ENCODE data around the gene TTC8. TPM values are rescaled to one million over a fixed set of nuclear protein-coding genes. Genes with fewer than 3 reads are reported as not detected.

TTC8 gene
- total and polyA plus RNA-seq, 10 donors, result 4.5 to 23.6 (median 11.0) TPM

- whole genome bisulfite sequencing, 5 donors, result 85 to 90% (median 88%) methylated on average over 6 of the region's 6 CpGs
- Histone ChIP-seq H3K36me3 (no peaks in the 10 kb centered on the region), H3K9me3 (peaks cover 0 to 12% (median 0%) of the 10 kb centered on the region in 8 donors), H3K4me3 (no peak overlapping the region), H3K27ac (no peak overlapping the region), H3K27me3 (replicated peaks in 1 of 7) (peaks cover 0 to 12% (median 0%) of the 10 kb centered on the region in 7 donors), H3K4me1 (no peaks in the 10 kb centered on the region)
- no peak for DNase-seq
- TF ChIP-seq POLR2A (IDR thresholded peaks at IDR 0.05) (no peak), POLR2AphosphoS5 (IDR thresholded peaks at IDR 0.05) (no peak), CTCF (IDR thresholded peaks at IDR 0.05 in 8 of 11, conservative IDR thresholded peaks at IDR 0.05 in 3 of 11) (no peak)
- intact Hi-C loops (cut with DNase I; ENCODE audit: low total_unique reads), result no loop called here
Measured at GRCh38 chr14:88802596-88802995, 21.9 kb upstream of the TTC8 start.

GRCh38 chr14:88804035-88804434 lies 20.4 kb upstream of the TTC8 start:
- intact Hi-C loops (cut with DNase I; ENCODE audit: low total_unique reads), result no loop called here
- no peak for DNase-seq

GRCh38 chr14:88804477-88804876 lies 20.0 kb upstream of the TTC8 start:
- Histone ChIP-seq H3K4me3 (no peak overlapping the region), H3K36me3 (no peaks in the 10 kb centered on the region), H3K4me1 (no peaks in the 10 kb centered on the region), H3K27ac (no peak overlapping the region), H3K9me3 (peaks cover 0 to 30% (median 12%) of the 10 kb centered on the region in 8 donors), H3K27me3 (replicated peaks in 1 of 7) (peaks cover 0 to 8% (median 0%) of the 10 kb centered on the region in 7 donors)
- intact Hi-C loops (cut with DNase I; ENCODE audit: low total_unique reads), result no loop called here
- TF ChIP-seq POLR2AphosphoS5 (IDR thresholded peaks at IDR 0.05) (no peak), CTCF (IDR thresholded peaks at IDR 0.05 in 8 of 11, conservative IDR thresholded peaks at IDR 0.05 in 3 of 11) (no peak)
- no peak for DNase-seq
- 27 to 60% (median 44%) methylated on average over 1 of the region's 1 CpG for WGBS, 5 donors

More at GRCh38 chr14:88804035-88804434, 20.4 kb upstream of the TTC8 start:
- Histone ChIP-seq H3K27ac (no peak overlapping the region), H3K4me3 (no peak overlapping the region), H3K27me3 (replicated peaks in 1 of 7) (peaks cover 0 to 8% (median 0%) of the 10 kb centered on the region in 7 donors), H3K36me3 (no peaks in the 10 kb centered on the region), H3K9me3 (peaks cover 0 to 26% (median 9%) of the 10 kb centered on the region in 8 donors), H3K4me1 (no peaks in the 10 kb centered on the region)
- TF ChIP-seq POLR2A (IDR thresholded peaks at IDR 0.05) (no peak), POLR2AphosphoS5 (IDR thresholded peaks at IDR 0.05) (no peak), CTCF (IDR thresholded peaks at IDR 0.05 in 8 of 11, conservative IDR thresholded peaks at IDR 0.05 in 3 of 11) (no peak)
- whole genome bisulfite sequencing, 5 donors, result 35 to 75% (median 44%) methylated on average over 2 of the region's 2 CpGs

GRCh38 chr14:88808359-88808758 lies 16.1 kb upstream of the TTC8 start:
- no peaks in the 10 kb centered on the region for H3K36me3 ChIP-seq
- TF ChIP-seq CTCF (IDR thresholded peaks at IDR 0.05 in 8 of 11, conservative IDR thresholded peaks at IDR 0.05 in 3 of 11), result no peak
- no peak for TF ChIP-seq POLR2AphosphoS5 (IDR thresholded peaks at IDR 0.05)
- no peak for TF ChIP-seq POLR2A (IDR thresholded peaks at IDR 0.05)
- peaks cover 0 to 8% (median 0%) of the 10 kb centered on the region in 7 donors for H3K27me3 ChIP-seq (replicated peaks in 1 of 7)
- H3K4me3 ChIP-seq, result no peak overlapping the region
- no peak for DNase-seq
- peaks cover 0 to 31% (median 12%) of the 10 kb centered on the region in 8 donors for H3K9me3 ChIP-seq
- intact Hi-C loops (cut with DNase I; ENCODE audit: low total_unique reads), result no loop called here
- no peak overlapping the region for H3K27ac ChIP-seq
- no peaks in the 10 kb centered on the region for H3K4me1 ChIP-seq
